HG03571 (cell line): ENCODE measurements around the gene PAWR.
"Not testable (repeated sequence)": the region's sequence is repeated elsewhere in the genome, so short reads cannot be mapped to it uniquely, and the experiment has no call there.

Experiments used
- ATAC-seq: cut with Tn5 transposase; IDR thresholded peaks from one replicate; pipeline ENCODE4 v1.9.1; 2021; ENCODE audit not compliant: unreplicated experiment

The PAWR gene

DNA sequence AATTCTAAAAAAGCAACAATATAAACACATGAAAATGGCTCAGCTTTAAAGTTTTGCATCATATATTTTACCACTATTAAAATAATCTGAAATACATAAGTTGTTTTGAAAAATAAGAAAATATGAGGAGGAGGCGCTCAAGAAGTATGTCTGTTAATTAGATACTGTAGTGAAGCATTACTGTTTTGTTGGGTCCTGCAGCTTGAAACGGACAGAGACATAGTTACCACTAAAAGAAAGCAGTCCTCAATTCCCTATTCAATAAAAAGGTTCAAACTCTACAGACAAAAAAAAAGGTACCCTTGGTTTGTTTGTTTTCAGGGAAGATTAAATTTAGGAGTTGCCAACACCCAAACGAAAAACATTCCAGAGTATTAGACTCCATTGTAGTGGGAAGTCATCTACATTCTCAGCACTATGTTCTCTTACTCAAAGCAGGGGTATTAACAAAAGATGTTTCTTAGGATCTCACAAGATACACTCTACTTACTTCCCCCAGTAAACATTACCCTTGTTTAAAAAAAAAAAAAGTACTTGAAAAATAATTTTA is 3.0 kb downstream of the PAWR start:
- ATAC-seq = no peak

DNA sequence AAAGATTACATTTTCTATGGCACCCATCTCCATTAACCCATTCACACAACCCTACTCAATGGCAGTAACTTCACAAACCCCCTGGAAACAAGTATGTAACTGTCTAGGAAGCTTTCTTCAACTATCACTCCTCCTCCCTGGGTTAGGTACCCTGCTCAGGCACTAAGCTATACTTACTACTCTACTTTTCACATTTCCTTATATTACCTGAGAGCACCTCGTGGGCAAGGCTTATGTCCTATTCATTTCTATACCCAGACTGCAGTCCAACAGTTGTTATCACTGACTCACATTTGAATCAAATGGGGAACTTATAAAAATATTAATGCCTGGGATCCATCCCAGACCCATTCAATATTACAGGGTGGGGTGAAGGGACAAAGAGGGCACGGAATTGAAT is 4.6 kb downstream of the PAWR start:
- no peak for ATAC-seq

DNA sequence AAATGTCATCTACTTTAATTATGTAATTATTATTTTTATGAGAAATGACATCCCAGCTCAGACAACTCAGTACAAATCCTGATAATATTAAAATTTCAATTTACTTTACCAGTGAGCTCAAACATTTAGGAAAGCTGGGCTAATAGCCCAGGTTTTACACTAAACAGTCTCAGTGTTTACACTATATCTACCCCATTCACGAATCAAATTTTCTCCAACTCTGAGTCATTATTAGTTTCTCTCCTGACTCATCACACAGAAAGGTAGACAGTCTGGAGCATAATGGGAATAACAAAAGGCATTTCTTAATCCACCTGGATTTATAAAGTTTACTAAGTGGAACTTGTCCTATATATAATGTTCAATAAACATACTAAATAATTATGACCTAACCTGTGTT is 5.7 kb downstream of the PAWR start:
- ATAC-seq = no peak

DNA sequence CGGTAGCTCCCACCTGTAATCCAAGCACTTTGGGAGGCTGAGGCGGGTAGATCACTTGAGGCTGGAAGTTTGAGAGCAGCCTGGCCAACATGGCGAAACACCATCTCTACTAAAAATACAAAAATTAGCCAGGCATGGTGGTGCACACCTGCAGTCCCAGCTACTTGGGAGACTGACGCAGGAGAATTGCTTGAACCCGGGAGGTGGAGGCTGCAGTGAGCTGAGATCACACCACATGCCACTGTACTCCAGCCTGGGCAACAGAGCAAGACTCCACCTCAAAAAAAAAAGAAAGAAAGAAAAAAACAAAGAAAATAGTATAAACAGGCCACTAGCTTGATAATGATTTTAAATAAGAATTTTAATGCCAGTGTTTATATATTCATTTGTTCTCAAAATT is 6.4 kb downstream of the PAWR start:
- not testable (repeated sequence) for ATAC-seq

DNA sequence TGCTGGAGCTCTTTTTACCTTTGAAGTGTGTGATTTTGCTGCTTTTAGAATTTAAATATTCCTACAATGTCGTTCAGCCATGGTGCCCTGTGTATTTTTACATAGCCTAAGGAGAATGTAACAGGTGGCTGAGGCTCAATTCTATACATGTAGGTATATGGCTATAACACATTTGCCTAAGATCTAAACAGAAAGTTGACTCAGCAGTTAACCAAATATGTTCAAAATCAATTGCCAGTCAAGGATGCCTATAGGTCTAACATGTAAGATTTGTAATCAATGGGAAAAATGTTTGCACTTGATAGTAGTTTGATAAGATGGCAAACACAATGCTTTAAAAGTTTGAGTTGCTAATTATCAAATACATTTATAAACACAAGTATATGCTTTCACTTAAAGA is 8.2 kb downstream of the PAWR start:
- ATAC-seq = no peak

DNA sequence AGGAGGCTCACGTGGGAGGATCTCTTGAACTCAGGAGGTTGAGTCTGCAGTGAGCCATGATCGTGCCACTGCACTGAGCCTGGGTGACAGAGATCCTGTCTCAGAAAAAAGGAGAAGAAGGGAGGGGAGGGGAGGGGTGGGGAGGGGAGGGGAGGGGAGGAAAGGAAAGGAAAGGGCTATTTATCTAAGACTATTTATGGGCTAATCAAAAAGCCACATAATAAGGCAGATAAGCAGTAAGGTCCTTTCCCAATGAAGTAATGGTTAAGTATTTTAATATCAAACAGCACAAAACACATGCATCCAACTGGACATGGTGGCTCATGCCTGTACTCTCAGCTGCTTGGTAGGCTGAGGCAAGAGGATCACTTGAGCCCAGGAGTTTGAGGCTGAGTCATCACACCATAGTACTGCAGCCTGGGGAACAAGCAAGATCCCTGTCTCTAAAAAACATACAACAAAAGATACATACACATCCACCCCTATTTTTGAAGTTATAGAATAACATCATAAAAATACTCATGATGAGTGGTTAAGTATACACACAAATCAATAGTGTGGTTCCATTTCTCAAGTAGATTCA is 9.7 kb downstream of the PAWR start:
- no peak for ATAC-seq

DNA sequence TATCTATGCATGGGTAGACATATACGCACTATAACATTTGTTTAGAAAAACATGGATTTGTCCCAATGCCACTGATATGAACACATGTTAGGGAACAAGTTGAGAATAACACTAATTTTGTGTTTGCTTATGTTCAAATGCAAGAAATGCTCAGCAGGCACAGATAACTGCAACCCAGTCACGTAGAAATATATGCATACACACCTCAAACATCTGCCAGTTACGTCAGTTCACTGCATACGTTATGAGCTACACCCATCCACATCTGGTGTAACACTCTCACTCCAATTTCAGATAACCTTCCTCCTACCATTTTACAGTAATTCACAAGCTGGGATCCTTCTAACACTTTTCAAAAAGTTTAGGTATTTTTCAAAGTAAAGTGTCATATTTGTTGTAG is 10.7 kb downstream of the PAWR start:
- ATAC-seq = no peak

DNA sequence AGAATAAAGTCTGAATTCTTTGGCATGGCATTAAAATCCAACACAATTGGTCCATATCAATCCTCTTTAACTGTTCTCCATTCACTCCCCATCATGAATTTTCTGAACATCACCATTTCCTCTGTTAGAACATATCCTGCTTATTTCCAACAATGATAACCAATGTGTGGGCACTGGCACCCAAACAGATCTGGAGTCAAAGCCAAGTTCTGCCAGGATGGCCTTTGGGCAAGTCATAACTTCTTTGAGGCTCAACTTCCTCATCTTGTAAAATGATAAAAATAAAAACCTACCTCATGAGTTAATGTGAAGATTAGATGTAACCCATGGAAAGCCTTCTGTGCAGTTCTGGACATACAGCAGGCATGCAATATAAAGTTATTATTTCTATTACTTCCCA is 12.5 kb downstream of the PAWR start:
- no peak for ATAC-seq

DNA sequence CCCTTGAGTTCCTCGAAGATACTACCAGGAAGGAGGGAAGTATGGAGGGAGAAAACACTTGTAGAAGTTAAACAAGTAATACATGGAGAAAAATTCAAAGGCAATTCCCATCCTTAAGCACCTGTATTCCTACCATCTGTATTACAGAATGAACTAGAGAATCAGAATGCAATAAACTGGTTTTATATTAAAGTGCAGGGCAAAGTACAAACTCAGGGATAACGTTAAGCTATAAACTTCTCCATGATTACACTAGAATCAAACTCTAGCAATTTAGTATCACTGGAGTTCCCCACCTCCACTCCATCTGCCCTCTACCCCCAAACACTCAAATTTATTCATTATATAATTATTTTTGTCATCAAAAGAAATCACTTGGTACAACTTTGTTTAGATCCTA is 13.1 kb downstream of the PAWR start:
- no peak for ATAC-seq

DNA sequence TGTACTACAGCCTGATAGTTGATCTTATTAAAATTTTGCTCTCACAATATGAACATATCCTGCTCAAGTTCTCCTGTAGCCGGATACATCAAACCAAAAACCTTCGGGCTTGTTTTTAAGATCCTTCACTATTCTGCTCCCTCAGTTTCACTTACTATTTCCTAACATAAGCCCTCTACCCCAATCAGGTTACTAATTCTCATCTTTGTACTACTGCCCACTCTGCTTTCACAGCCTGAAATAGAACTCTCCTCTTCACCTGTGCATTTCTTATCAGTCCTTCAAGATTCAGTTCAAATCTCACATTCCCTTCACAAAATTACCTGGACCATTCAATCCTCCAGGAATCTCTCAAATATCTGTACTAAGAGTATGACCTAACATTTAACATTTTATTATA is 14.2 kb downstream of the PAWR start:
- no peak for ATAC-seq

DNA sequence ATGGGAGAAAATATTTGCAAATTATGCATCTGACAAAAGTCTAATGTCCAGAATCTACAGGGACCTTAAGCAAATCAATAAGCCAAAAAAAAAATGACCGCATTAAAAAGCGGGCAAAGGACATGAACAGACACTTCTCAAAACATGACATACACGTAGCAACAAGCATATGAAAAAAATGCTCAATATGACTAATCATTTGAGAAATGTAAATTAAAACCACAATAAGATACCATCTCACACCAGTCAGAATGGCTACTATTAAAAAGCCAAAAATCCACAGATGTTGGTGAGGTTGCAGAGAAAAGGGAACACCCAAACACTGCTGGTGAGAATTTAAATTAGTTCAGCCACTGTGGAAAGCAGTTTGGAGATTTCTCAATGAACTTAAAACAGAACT is 16.1 kb downstream of the PAWR start:
- ATAC-seq = no peak

DNA sequence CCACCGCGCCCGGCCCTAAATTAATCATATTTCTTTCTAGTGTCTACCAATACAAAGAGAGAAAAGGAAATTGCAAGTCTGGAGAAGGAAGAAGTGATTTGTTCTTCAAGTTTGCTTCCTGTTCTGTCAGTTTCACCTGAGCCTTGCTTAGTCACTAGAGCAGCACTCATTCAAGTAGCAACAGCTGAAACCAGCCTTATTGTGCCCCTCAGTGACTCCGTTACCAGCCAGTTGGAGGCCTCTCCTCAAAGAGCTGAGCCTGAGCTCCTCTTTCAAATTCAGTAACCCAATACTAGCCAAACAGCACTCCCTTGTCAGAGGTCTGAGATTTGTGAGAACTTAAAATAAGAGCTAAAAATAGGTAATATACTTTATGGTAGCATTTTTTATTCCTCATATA is 17.4 kb downstream of the PAWR start:
- ATAC-seq = no peak

DNA sequence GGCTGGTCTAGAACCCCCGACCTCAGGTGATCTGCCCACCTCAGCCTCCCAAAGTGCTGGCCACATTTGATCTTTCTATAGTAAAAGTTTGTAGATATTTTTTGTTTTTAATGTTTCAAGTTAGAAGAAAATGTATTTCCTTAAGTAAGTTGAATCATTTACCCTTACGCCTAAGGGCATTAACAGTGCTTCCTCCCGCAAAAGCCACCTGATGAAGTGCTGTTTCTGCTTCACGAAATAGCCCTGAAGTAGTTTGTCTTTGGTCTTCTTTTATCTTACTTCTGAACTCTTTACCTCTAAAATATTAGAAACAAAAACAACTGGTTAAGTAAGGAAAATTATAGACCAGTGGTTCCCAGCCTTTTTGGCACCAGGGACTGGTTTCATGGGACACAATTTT is 22.7 kb downstream of the PAWR start:
- no peak for ATAC-seq

DNA sequence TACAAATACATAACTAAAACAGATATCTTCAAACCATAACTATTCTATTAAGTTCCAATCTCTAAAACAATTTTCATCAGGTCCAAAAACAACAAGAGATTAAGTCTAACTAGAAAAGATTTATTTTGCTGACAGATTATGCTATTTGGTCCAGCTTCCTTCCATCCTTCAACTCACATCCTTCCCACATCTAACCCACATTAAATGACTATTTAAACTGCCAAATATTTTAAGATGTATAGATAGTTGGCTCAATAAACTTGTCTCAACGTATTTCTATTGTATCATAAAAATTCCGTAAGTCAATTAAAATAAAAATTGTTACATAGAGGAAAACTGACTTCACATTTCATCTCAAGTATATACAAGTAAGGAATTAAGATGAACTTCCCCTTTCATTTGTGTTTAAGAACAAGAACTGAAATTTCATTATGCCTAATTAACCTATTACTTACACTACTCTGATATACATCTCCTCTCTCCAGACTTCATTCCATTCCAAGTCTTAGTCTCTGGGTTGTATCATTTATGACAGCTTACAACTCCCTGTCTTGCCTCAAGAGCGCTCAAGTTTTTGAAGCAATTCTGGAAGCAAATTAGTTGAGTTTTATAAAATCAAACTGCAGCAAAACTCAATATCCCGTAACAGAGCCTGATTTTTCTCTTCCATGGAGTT is 25.4 kb downstream of the PAWR start:
- no peak for ATAC-seq

DNA sequence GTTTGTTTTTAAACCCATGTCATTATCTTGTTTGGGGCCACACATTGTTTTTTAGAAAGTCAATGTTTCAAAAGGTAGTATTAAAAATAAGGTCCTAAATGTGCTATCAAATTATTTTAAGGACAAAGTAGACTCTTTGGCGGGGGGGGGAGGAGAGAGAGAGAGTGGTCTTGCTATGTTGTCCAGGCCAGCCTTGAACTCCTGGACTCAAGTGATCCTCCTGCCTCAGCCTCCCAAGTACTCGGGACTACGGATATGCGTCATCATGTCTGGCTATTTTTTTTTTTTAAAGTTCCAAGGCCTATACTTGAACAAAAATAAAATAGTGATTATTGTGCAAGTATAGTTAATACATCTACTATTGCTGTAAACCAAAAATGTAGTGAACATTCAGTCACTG is 26.2 kb downstream of the PAWR start:
- no peak for ATAC-seq

DNA sequence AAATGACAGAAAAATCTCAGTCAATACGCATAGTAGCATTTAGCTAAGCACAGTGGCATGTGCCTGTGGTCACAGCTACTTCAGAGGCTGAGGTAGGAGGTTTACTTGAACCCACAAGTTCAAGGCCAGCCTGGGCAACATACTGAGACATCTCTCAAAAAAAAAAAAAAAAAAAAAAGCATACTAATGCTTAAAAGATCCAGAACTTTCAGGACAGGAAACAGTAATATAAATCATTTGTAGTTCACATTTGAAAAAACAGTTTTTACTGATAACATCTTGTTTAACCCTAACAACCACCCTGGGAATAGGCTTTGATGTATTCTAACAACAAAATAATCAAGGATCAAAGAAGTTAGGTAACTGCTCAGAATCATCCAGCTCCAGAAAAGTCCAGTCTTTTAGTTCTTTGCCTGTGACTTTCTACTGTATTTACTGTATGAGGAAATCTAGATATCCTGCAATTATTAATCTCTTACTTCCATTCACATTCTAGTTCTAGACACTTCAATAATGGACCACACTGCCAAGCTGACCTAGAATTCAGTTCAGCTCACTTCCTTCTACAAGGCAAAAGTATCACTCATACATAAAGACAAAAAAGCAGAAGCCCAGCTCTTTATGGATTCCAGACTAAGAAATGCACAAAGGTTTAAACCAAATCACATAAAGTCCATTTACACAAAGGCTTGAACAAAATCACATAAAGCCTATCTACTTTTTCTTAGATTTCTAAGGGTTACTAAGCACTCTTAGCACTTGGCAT is 28.5 kb downstream of the PAWR start:
- ATAC-seq = no peak

DNA sequence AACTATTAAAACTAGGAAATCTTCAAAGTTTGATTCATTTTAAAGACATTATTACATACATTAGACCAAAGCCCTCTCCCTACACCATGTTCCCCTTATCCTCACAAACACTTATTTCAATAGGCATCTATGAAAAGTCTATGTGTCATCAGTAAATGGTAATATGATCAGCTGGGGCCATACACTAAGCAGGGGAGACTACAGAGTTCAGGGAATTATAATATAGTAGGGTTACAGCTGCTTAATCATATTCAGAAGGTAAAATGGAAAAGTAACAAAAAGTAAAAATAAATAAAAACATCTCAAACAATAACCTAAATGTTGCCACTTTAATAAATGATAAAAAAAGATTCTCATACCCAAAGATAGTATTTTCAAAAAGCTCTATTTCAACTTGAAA is 29.1 kb downstream of the PAWR start:
- ATAC-seq = no peak

DNA sequence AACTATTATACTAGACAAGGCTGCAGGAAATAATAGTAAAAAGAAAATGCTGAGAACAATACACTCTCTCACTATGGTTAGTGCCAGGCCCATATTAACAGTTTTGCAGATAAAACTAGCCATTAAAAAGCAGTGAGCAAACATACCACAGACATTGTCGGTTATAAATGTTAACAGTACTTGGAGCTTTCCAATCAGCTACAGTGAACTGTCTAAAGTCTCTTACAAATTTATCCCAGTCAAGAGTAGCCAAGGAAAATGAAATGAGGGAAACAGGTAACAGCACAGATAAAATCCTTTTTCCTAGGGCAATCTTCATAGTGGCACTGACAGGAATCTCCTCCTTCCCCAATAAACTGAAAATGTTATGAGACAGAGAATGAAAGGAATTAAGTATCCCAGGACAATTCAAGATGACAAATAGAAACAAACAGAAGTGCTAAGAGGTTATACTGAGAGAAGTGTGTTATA is 30.8 kb downstream of the PAWR start:
- ATAC-seq = no peak

DNA sequence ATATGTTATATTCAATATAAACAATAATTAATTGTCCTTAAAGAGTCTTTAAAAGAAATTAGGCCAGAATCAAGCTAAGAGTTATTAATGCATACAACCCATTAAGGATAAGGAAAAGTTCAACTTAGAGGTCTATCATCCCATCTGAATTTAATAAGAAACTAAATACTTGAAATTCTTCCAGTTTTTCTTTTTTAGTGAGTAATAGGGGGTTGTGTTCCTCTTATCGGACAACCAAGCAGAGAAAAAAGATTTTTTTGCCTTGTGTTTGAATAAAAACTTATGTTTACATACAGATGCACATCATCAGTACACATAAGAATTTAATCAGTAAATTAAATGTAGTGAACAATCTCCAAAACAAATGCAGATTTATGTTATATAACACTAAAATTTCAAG is 32.5 kb downstream of the PAWR start:
- no peak for ATAC-seq

DNA sequence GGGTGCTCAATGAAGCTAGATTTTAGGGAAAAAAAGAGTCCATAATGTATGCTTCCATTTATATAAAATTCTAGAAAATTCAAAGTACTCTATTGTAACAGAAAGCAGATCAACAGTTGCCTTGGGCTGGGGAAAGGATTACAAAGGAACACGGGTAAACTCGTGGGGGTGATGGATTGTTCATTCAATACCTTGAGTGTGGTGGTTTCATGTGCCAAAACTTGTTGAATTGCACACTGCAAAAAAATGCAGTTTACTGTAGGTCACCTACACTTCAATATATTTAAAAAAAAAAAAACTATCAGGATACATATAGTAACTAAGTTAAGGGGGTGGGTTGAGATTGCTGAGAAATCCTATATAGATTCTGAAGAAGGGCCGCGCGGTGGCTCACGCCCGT is 33.6 kb downstream of the PAWR start:
- ATAC-seq = no peak

DNA sequence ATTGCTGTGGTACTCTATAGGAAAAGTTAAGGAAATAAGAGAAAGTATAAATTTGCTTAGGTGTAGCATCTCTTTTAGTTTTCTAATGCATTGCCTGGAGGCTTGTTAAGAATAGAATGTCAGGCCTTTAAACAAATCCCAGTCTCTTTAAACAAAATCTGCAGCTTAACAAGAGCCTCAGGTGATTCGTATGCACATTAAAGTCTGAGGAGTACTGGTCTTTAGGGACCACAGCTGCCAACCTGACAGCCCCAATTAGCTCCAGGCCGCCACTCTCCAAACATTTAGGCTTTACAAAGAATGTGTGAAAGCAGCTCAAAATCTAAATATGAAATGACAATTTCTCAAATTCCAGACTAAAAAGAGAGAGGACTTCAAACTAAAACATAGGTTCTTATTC is 35.7 kb downstream of the PAWR start:
- ATAC-seq = no peak

DNA sequence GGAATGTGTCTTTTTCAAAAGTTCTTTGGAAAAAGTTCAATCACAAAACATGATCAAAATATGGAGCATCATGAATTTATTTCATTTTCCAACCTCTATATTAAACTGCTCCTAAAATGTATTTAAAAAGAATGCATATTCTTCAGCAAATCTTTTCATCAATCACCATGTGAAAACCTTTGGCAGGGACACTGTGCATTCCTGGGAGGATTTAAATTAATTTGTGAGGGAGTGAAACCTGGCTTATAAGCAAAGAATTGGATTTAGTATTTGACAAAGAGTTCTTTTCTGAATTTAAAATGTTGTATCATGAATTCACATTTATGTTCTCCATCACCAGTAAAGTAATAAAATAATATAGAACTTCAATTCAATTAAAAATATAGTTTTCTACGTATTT is 38.2 kb downstream of the PAWR start:
- no peak for ATAC-seq
